IMR-90 (cell line): ENCODE results near the gene TWIST2. TPM values are rescaled to one million over a fixed set of nuclear protein-coding genes. Genes with fewer than 3 reads are reported as not detected.

Experiments used
- ATAC-seq: fragments of 200-7000 bp; cut with Tn5 transposase; 2 replicates; pipeline ENCODE4 v1.9.1; 2020; ENCODE audit warnings: low read depth, mild to moderate bottlenecking, moderate library complexity
- BruUV-seq: library from RNA; stranded (reverse); fragments of 400-500 nt; replicated peaks from 2 replicates; lab custom pipeline; 2021; lab: Mats Ljungman, UMichigan
- CTCF ChIA-PET: fragments of 300-600 bp; formaldehyde crosslinking; extraction: SDS; loops from one replicate; lab custom pipeline; 2021; ENCODE audit warnings: antibody characterized with exemption; lab: Yijun Ruan, JAX
- POLR2A ChIA-PET: fragments of 300-600 bp; sonication (Branson Sonifier 250); formaldehyde crosslinking; loops from one replicate; lab custom pipeline; 2022; ENCODE audit warnings: antibody characterized with exemption; ENCODE audit not compliant: unreplicated experiment; lab: Charles Lee
- DNase-seq: peaks from one replicate; pipeline ENCODE4 v3.0.0; 2013
- H2AFZ ChIP-seq: replicated peaks from 2 replicates; pipeline ENCODE3; 2013; ENCODE audit warnings: low read length, mild to moderate bottlenecking; ENCODE audit not compliant: poor library complexity
- H2AK5ac ChIP-seq: 2 replicates; pipeline ENCODE4 v1.6.1; 2013; ENCODE audit warnings: low read depth, low read length, inconsistent platforms
- H2AK9ac ChIP-seq: replicated peaks from 2 replicates; pipeline ENCODE3; 2013; ENCODE audit warnings: mild to moderate bottlenecking, low read depth, low read length, moderate library complexity; ENCODE audit not compliant: poor library complexity
- H2BK120ac ChIP-seq: 2 replicates; pipeline ENCODE4 v1.6.1; 2013; ENCODE audit warnings: low read depth, low read length, inconsistent platforms
- H2BK15ac ChIP-seq: 3 replicates; pipeline ENCODE4 v1.6.1; 2013; ENCODE audit warnings: low read depth, low read length, inconsistent platforms
- H2BK20ac ChIP-seq: 2 replicates; pipeline ENCODE4 v1.6.1; 2013; ENCODE audit warnings: low read depth, mild to moderate bottlenecking, inconsistent platforms, low read length, moderate library complexity
- H2BK5ac ChIP-seq: 2 replicates; pipeline ENCODE4 v1.6.1; 2013; ENCODE audit warnings: mild to moderate bottlenecking, low read depth, low read length, inconsistent platforms; ENCODE audit not compliant: poor library complexity, severe bottlenecking
- H3K14ac ChIP-seq: replicated peaks from 2 replicates; pipeline ENCODE4 v1.6.1; 2013; ENCODE audit warnings: low read depth, low read length, inconsistent platforms
- H3K18ac ChIP-seq: 2 replicates; pipeline ENCODE4 v1.6.1; 2013; ENCODE audit warnings: low read depth, low read length, control low read depth
- H3K23ac ChIP-seq: 2 replicates; pipeline ENCODE4 v1.6.1; 2013; ENCODE audit warnings: low read depth, low read length, inconsistent platforms
- H3K27ac ChIP-seq: 2 replicates; pipeline ENCODE4 v1.5.1; 2013; ENCODE audit warnings: mild to moderate bottlenecking, control low read depth, low read length; ENCODE audit not compliant: insufficient read depth
- H3K27me3 ChIP-seq: 2 replicates; pipeline ENCODE4 v1.6.1; 2013; ENCODE audit warnings: low read length; ENCODE audit not compliant: control insufficient read depth, insufficient read depth
- H3K36me3 ChIP-seq: 2 replicates; pipeline ENCODE4 v1.6.1; 2013; ENCODE audit warnings: low read length, mixed read lengths; ENCODE audit not compliant: control insufficient read depth, insufficient read depth
- H3K4ac ChIP-seq: 2 replicates; pipeline ENCODE4 v1.6.1; 2013; ENCODE audit warnings: low read depth, low read length, inconsistent platforms
- H3K4me1 ChIP-seq: 2 replicates; pipeline ENCODE4 v1.6.1; 2013; ENCODE audit warnings: low read length, mixed read lengths; ENCODE audit not compliant: control insufficient read depth, insufficient read depth
- H3K4me2 ChIP-seq: 2 replicates; pipeline ENCODE4 v1.6.1; 2013; ENCODE audit warnings: low read depth, mild to moderate bottlenecking, control low read depth, low read length, moderate library complexity
- H3K4me3 ChIP-seq: 2 replicates; pipeline ENCODE4 v1.5.1; 2013; ENCODE audit warnings: low read depth, mild to moderate bottlenecking, control low read depth, low read length, moderate library complexity; ENCODE audit not compliant: insufficient read depth
- H3K56ac ChIP-seq: 2 replicates; pipeline ENCODE4 v1.6.1; 2013; ENCODE audit warnings: low read length, inconsistent platforms; ENCODE audit not compliant: insufficient read depth; ENCODE audit errors: extremely low read depth
- H3K79me1 ChIP-seq, 2 experiments: 2 replicates each; pipeline ENCODE4 v1.6.1; 2013; ENCODE audit warnings: low read length in 2 of 2, inconsistent platforms in 1 of 2, low read depth in 1 of 2
- H3K9ac ChIP-seq: 2 replicates; pipeline ENCODE4 v1.6.1; 2013; ENCODE audit warnings: low read depth, low read length, control low read depth
- H3K9me1 ChIP-seq: 2 replicates; pipeline ENCODE4 v1.6.1; 2013; ENCODE audit warnings: low read length, inconsistent platforms; ENCODE audit not compliant: insufficient read depth
- H3K9me3 ChIP-seq: 2 replicates; pipeline ENCODE4 v1.6.1; 2013; ENCODE audit warnings: low read length; ENCODE audit not compliant: control insufficient read depth, insufficient read depth
- H4K20me1 ChIP-seq: 2 replicates; pipeline ENCODE4 v1.6.1; 2013; ENCODE audit warnings: low read length, inconsistent platforms; ENCODE audit not compliant: insufficient read depth
- H4K5ac ChIP-seq: 2 replicates; pipeline ENCODE4 v1.6.1; 2013; ENCODE audit warnings: mild to moderate bottlenecking, low read depth, low read length, control low read depth
- H4K8ac ChIP-seq, 2 experiments: 2 replicates each; pipeline ENCODE4 v1.6.1; 2013; ENCODE audit warnings: low read depth in 2 of 2, low read length in 2 of 2, control low read depth in 1 of 2, inconsistent platforms in 1 of 2
- H4K91ac ChIP-seq: 2 replicates; pipeline ENCODE4 v1.6.1; 2013; ENCODE audit warnings: low read depth, low read length, inconsistent platforms; ENCODE audit not compliant: insufficient read depth
- CEBPB ChIP-seq: IDR thresholded peaks from 2 replicates; pipeline ENCODE4 v1.6.1; 2012; ENCODE audit warnings: low read depth, low read length, improper control_type of control experiment
- CHD1 ChIP-seq: IDR thresholded peaks from 2 replicates; pipeline ENCODE4 v1.6.1; 2012; ENCODE audit warnings: low read depth, low read length, improper control_type of control experiment
- FOS ChIP-seq: fragments of 150-350 bp; IDR thresholded peaks from 2 replicates; pipeline ENCODE4 v1.6.1; 2016; ENCODE audit warnings: low read depth, low read length
- MAFK ChIP-seq: IDR thresholded peaks from 2 replicates; pipeline ENCODE4 v1.6.1; 2012; ENCODE audit warnings: low read depth, low read length, improper control_type of control experiment
- MAZ ChIP-seq: IDR thresholded peaks from 2 replicates; pipeline ENCODE4 v1.6.1; 2012; ENCODE audit warnings: low read depth, mild to moderate bottlenecking, low read length, improper control_type of control experiment, moderate library complexity, borderline replicate concordance
- MXI1 ChIP-seq: IDR thresholded peaks from 2 replicates; pipeline ENCODE4 v1.6.1; 2012; ENCODE audit warnings: low read depth, mild to moderate bottlenecking, low read length, moderate library complexity, borderline replicate concordance
- NFE2L2 ChIP-seq: fragments of 150-350 bp; IDR thresholded peaks from 2 replicates; pipeline ENCODE4 v1.6.1; 2016; ENCODE audit warnings: low read depth, mild to moderate bottlenecking, low read length
- POLR2A ChIP-seq: IDR thresholded peaks from 2 replicates; pipeline ENCODE4 v1.6.1; 2012; ENCODE audit warnings: mild to moderate bottlenecking, low read depth, low read length
- RCOR1 ChIP-seq: IDR thresholded peaks from 2 replicates; pipeline ENCODE4 v1.6.1; 2012; ENCODE audit warnings: mild to moderate bottlenecking, low read length, improper control_type of control experiment; ENCODE audit not compliant: insufficient replicate concordance
- RFX5 ChIP-seq: IDR thresholded peaks from 2 replicates; pipeline ENCODE4 v1.8.0; 2012; ENCODE audit warnings: low read depth, mild to moderate bottlenecking, low read length, moderate library complexity
- SMC3 ChIP-seq: fragments of 150-350 bp; IDR thresholded peaks from 2 replicates; pipeline ENCODE4 v1.6.1; 2016; ENCODE audit warnings: low read depth, mild to moderate bottlenecking, antibody characterized with exemption, low read length, moderate library complexity
- WGBS, 2 experiments: methylation state at CpG; one replicate each; pipeline versions ENCODE4 v1.1.5 to v1.1.7; 2013; ENCODE audit warnings: missing lambda C conversion rate in 2 of 2; ENCODE audit not compliant: insufficient read length in 1 of 2; ENCODE audit errors: extremely low coverage in 2 of 2; 5-methylcytosine and 5-hydroxymethylcytosine counted together
- dilution Hi-C: fragments of 300-500 bp; cut with HindIII; formaldehyde crosslinking; loops from one replicate; pipeline ENCODE4 v1.14.3; 2018; ENCODE audit warnings: low sequenced_read_pairs; ENCODE audit not compliant: unreplicated experiment
- in situ Hi-C: fragments of 300-500 bp; cut with MboI; formaldehyde crosslinking; loops from 3 replicates; pipeline ENCODE4 v1.14.3; 2019; ENCODE audit warnings: low sequenced_read_pairs, inconsistent platforms, mixed read lengths
- intact Hi-C: fragments of 100-400 bp; cut with micrococcal nuclease; formaldehyde crosslinking; loops from 2 replicates; pipeline ENCODE4 v1.10.0; 2022
- polyA plus RNA-seq, 3 experiments: library from polyadenylated mRNA; depleted of rRNA; stranded (reverse); fragments of >200 nt; gene quantifications; 2 replicates each; pipeline ENCODE4 v1.2.3, GENCODE V29; 2012; ENCODE audit warnings: low replicate concordance in 1 of 3
- total RNA-seq: library from RNA; depleted of rRNA; stranded (reverse); fragments of >200 nt; gene quantifications from 2 replicates; pipeline ENCODE4 v1.2.3, GENCODE V29; 2012
- TF ChIP-seq, protein P1 (sequence below): conservative IDR thresholded peaks from 2 replicates; pipeline ENCODE4 v1.5.1; 2012; ENCODE audit warnings: mild to moderate bottlenecking, low read depth, low read length, improper control_type of control experiment

The TWIST2 gene
- total and polyA plus RNA-seq, 2 of the 4 experiments (the other 2 are of a cell fraction), result 9.3 to 33.6 TPM

GRCh38 chr2:238811759-238812158 lies 36.1 kb upstream of the TWIST2 start:
- TF ChIP-seq CHD1, result no peak
- TF ChIP-seq MXI1, result no peak
- TF ChIP-seq MAFK, result no peak
- no peak for TF ChIP-seq RFX5
- TF ChIP-seq MAZ, result no peak
- TF ChIP-seq POLR2A, result no peak
- TF ChIP-seq, protein P1, sequence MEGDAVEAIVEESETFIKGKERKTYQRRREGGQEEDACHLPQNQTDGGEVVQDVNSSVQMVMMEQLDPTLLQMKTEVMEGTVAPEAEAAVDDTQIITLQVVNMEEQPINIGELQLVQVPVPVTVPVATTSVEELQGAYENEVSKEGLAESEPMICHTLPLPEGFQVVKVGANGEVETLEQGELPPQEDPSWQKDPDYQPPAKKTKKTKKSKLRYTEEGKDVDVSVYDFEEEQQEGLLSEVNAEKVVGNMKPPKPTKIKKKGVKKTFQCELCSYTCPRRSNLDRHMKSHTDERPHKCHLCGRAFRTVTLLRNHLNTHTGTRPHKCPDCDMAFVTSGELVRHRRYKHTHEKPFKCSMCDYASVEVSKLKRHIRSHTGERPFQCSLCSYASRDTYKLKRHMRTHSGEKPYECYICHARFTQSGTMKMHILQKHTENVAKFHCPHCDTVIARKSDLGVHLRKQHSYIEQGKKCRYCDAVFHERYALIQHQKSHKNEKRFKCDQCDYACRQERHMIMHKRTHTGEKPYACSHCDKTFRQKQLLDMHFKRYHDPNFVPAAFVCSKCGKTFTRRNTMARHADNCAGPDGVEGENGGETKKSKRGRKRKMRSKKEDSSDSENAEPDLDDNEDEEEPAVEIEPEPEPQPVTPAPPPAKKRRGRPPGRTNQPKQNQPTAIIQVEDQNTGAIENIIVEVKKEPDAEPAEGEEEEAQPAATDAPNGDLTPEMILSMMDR, result no peak
- no peak for TF ChIP-seq CEBPB
- TF ChIP-seq RCOR1, result no peak
- no peak for TF ChIP-seq NFE2L2
- TF ChIP-seq FOS, result no peak
- TF ChIP-seq SMC3, result no peak
- Histone ChIP-seq H3K9ac (no peak overlapping the region), H3K9me3 (peaks cover 9% of the 10 kb centered on the region), H2AK5ac (no peak overlapping the region), H2AFZ (no peak overlapping the region), H3K4me3 (no peak overlapping the region), H3K36me3 (no peaks in the 10 kb centered on the region), H4K91ac (no peak overlapping the region), H2BK15ac (no peak overlapping the region), H3K27ac (no peak overlapping the region), H4K8ac (no peak overlapping the region), H3K79me1 (no peaks in the 10 kb centered on the region), H3K27me3 (peaks cover 18% of the 10 kb centered on the region; the same call in 1 of the 2 replicates), H3K4me1 (no peaks in the 10 kb centered on the region), H3K9me1 (no peaks in the 10 kb centered on the region), H2BK20ac (no peak overlapping the region), H3K14ac (no peak overlapping the region), H2BK5ac (no peak overlapping the region), H3K56ac (no peak overlapping the region), H4K5ac (no peak overlapping the region), H2AK9ac (no peak overlapping the region), H3K18ac (no peak overlapping the region), H3K4ac (no peak overlapping the region), H4K20me1 (no peaks in the 10 kb centered on the region), H3K23ac (no peak overlapping the region), H3K4me2 (no peak overlapping the region), H2BK120ac (no peak overlapping the region)
- DNase-seq (no peak), ATAC-seq (no peak)
- in situ Hi-C loops (no loop called here), intact Hi-C loops (no loop called here), dilution Hi-C loops (no loop called here)
- no TSS peak for BruUV-seq
- POLR2A ChIA-PET, result no interaction called here
- no CpG with 5 or more reads among the region's 5 CpGs for WGBS, 2 experiments
- CTCF ChIA-PET, result no interaction called here
